Tibial nerve (tissue), 4 donors: ENCODE data around the gene NCDN. TPM values are rescaled to one million over a fixed set of nuclear protein-coding genes. Genes with fewer than 3 reads are reported as not detected.

ENCODE experiments used
- DNase-seq, 2 donors: peaks; one replicate each; pipeline ENCODE4 v3.0.0-alpha.2; 2019; ENCODE audit warnings: low spot score in 2 of 2
- H3K27ac ChIP-seq, 4 donors: fragments of 200-600 bp; sonication (generic) in 3 of 4; one replicate each; pipeline ENCODE4 v1.5.1; 2017 to 2019; ENCODE audit warnings: mild to moderate bottlenecking in 1 of 4
- H3K27me3 ChIP-seq, 2 donors: fragments of 200-600 bp; sonication (generic) in 1 of 2; one replicate each; pipeline versions ENCODE4 v1.5.1 to v1.6.0; 2017 to 2019
- H3K36me3 ChIP-seq, 3 donors: fragments of 200-600 bp; sonication (generic); one replicate each; pipeline ENCODE4 v1.5.1; 2018 to 2019
- H3K4me1 ChIP-seq, 4 donors: fragments of 200-600 bp; sonication (generic) in 3 of 4; one replicate each; pipeline ENCODE4 v1.5.1; 2017 to 2019
- H3K4me3 ChIP-seq, 4 donors: fragments of 200-600 bp; sonication (generic) in 3 of 4; one replicate each; pipeline ENCODE4 v1.5.1; 2017 to 2019; ENCODE audit warnings: mild to moderate bottlenecking in 1 of 4, moderate library complexity in 1 of 4
- H3K9me3 ChIP-seq, 4 donors: fragments of 200-600 bp; sonication (generic) in 3 of 4; one replicate each; pipeline ENCODE4 v1.5.1; 2017 to 2019
- CTCF ChIP-seq, 5 experiments: fragments of 200-600 bp in 3 of 5; fragments of 450-650 bp in 2 of 5; sonication (generic) in 3 of 5; IDR thresholded peaks; one replicate each; pipeline ENCODE4 v1.5.1; 2016 to 2019; ENCODE audit warnings: antibody characterized with exemption in 5 of 5, mild to moderate bottlenecking in 3 of 5, moderate library complexity in 2 of 5
- EP300 ChIP-seq, 2 donors: sonication (generic); formaldehyde crosslinking; IDR thresholded peaks; one replicate each; pipeline ENCODE4 v1.6.1; 2017; ENCODE audit warnings: antibody characterized with exemption in 2 of 2, mild to moderate bottlenecking in 1 of 2
- POLR2A ChIP-seq, 2 donors: fragments of 450-650 bp; IDR thresholded peaks; one replicate each; pipeline ENCODE4 v1.6.1; 2017; ENCODE audit warnings: antibody characterized with exemption in 2 of 2, mild to moderate bottlenecking in 2 of 2, moderate library complexity in 2 of 2
- WGBS, 2 donors: methylation state at CpG; one replicate each; pipeline ENCODE4 v1.1.5; 2018; 5-methylcytosine and 5-hydroxymethylcytosine counted together
- total RNA-seq, 4 donors: library from RNA; depleted of rRNA; stranded (reverse); fragments of >200 nt; gene quantifications; one replicate each; pipeline ENCODE4 v1.1.0, GENCODE V29; 2016

The NCDN gene
- total RNA-seq, 4 donors from 2014 or later = 25.9 to 36.9 (median 29.3) TPM

- H3K4me3 ChIP-seq = no peak overlapping the region
- 42 to 51% methylated on average over 1 of the region's 1 CpG for WGBS, 2 donors
- no peak for DNase-seq
- H3K27me3 ChIP-seq = no peaks in the 10 kb centered on the region
- H3K36me3 ChIP-seq = peaks cover 0 to 15% (median 0%) of the 10 kb centered on the region in 3 donors
- no peaks in the 10 kb centered on the region for H3K9me3 ChIP-seq
- H3K4me1 ChIP-seq = peaks cover 0 to 40% (median 7%) of the 10 kb centered on the region in 4 donors
- H3K27ac ChIP-seq = no peak overlapping the region
- no peak for TF ChIP-seq EP300 (IDR thresholded peaks at IDR 0.05)
These were observed 24.9 kb upstream of the NCDN start for GRCh38 chr1:35532497-35533223.

GRCh38 chr1:35533586-35533985 is 24.0 kb upstream of the NCDN start:
- TF ChIP-seq CTCF (IDR thresholded peaks at IDR 0.05) (no peak), EP300 (IDR thresholded peaks at IDR 0.05) (no peak), POLR2A (IDR thresholded peaks at IDR 0.05) (no peak)
- Histone ChIP-seq H3K9me3 (no peaks in the 10 kb centered on the region), H3K27ac (no peak overlapping the region), H3K4me3 (no peak overlapping the region), H3K36me3 (peaks cover 0 to 15% (median 0%) of the 10 kb centered on the region in 3 donors), H3K4me1 (peaks cover 0 to 49% (median 16%) of the 10 kb centered on the region in 4 donors), H3K27me3 (no peaks in the 10 kb centered on the region)
- DNase-seq = no peak
- 31 to 48% methylated on average over 1 of the region's 1 CpG for WGBS, 2 donors

- H3K4me3 ChIP-seq = no peak overlapping the region
- TF ChIP-seq CTCF (IDR thresholded peaks at IDR 0.05) = no peak
- TF ChIP-seq POLR2A (IDR thresholded peaks at IDR 0.05) = no peak
- no peak for TF ChIP-seq EP300 (IDR thresholded peaks at IDR 0.05)
- H3K27me3 ChIP-seq = no peaks in the 10 kb centered on the region
- H3K4me1 ChIP-seq = peaks cover 0 to 65% (median 32%) of the 10 kb centered on the region in 4 donors
- no peak overlapping the region for H3K27ac ChIP-seq
- H3K9me3 ChIP-seq = no peaks in the 10 kb centered on the region
- no peak for DNase-seq
- H3K36me3 ChIP-seq = peaks cover 0 to 11% (median 0%) of the 10 kb centered on the region in 3 donors
These were observed 22.4 kb upstream of the NCDN start for GRCh38 chr1:35535243-35535642.

GRCh38 chr1:35536556-35537162 is 20.9 kb upstream of the NCDN start:
- H3K27me3 ChIP-seq = no peaks in the 10 kb centered on the region
- H3K4me1 ChIP-seq = peaks cover 0 to 80% (median 41%) of the 10 kb centered on the region in 4 donors
- no peaks in the 10 kb centered on the region for H3K9me3 ChIP-seq
- H3K36me3 ChIP-seq = no peaks in the 10 kb centered on the region
- no peak for TF ChIP-seq POLR2A (IDR thresholded peaks at IDR 0.05)
- DNase-seq = no peak
- peak overlapping the region in 1 of 4 donors; percentile 83 for H3K27ac ChIP-seq
- H3K4me3 ChIP-seq = no peak overlapping the region
- 74 to 78% methylated on average over 2 of the region's 2 CpGs for WGBS, 2 donors

- H3K9me3 ChIP-seq = no peaks in the 10 kb centered on the region
- no peaks in the 10 kb centered on the region for H3K36me3 ChIP-seq
- TF ChIP-seq POLR2A (IDR thresholded peaks at IDR 0.05) (no peak), CTCF (IDR thresholded peaks at IDR 0.05) (no peak), EP300 (IDR thresholded peaks at IDR 0.05) (no peak)
- peaks cover 0 to 86% (median 44%) of the 10 kb centered on the region in 4 donors for H3K4me1 ChIP-seq
- 69 to 81% methylated on average over 1 of the region's 1 CpG for WGBS, 2 donors
- H3K27me3 ChIP-seq = no peaks in the 10 kb centered on the region
- no peak overlapping the region for H3K4me3 ChIP-seq
- no peak for DNase-seq
- H3K27ac ChIP-seq = peak overlapping the region in 2 of 4 donors; percentile 50 to 83
These were observed 19.8 kb upstream of the NCDN start for GRCh38 chr1:35537806-35538205.
